HL-60/S4 treated with retinoic acid at 250 ng/mL for 4 days and 3 days (cell line): ENCODE results near the gene SCTR.

Experiments
- in situ Hi-C: fragments of 300-500 bp; cut with MboI; formaldehyde crosslinking; loops from 2 replicates; pipeline ENCODE4 v1.7.0; 2022; ENCODE audit warnings: low sequenced_read_pairs

SCTR gene

GRCh38 chr2:119523383-119523951 is 816 bp downstream of the SCTR start:
- in situ Hi-C loops, result no loop called here

GRCh38 chr2:119522671-119523070 is 1.6 kb downstream of the SCTR start:
- in situ Hi-C loops, result no loop called here

- in situ Hi-C loops, result no loop called here
These were observed 2.7 kb downstream of the SCTR start for GRCh38 chr2:119521433-119522050.

GRCh38 chr2:119520696-119521432 is 3.4 kb downstream of the SCTR start:
- in situ Hi-C loops, result no loop called here

GRCh38 chr2:119519057-119519408 is 5.2 kb downstream of the SCTR start:
- in situ Hi-C loops, result no loop called here

- in situ Hi-C loops, result no loop called here
These were observed 5.8 kb downstream of the SCTR start for GRCh38 chr2:119518401-119519056.

- in situ Hi-C loops, result no loop called here
These were observed 6.8 kb downstream of the SCTR start for GRCh38 chr2:119517433-119517832.

GRCh38 chr2:119516121-119516520 is 8.2 kb downstream of the SCTR start:
- in situ Hi-C loops, result no loop called here

- in situ Hi-C loops, result no loop called here
These were observed 10.5 kb downstream of the SCTR start for GRCh38 chr2:119513832-119514231.

- in situ Hi-C loops, result no loop called here
These were observed 11.3 kb downstream of the SCTR start for GRCh38 chr2:119512946-119513345.

GRCh38 chr2:119511989-119512388 is 12.3 kb downstream of the SCTR start:
- in situ Hi-C loops, result no loop called here

- in situ Hi-C loops, result no loop called here
These were observed 15.5 kb downstream of the SCTR start for GRCh38 chr2:119508756-119509155.

GRCh38 chr2:119496682-119497081 is 27.6 kb downstream of the SCTR start:
- in situ Hi-C loops, result no loop called here

- in situ Hi-C loops, result no loop called here
These were observed 28.3 kb downstream of the SCTR start for GRCh38 chr2:119495948-119496347.

GRCh38 chr2:119494163-119494790 is 30.0 kb downstream of the SCTR start:
- in situ Hi-C loops, result no loop called here

- in situ Hi-C loops, result no loop called here
These were observed 32.3 kb downstream of the SCTR start for GRCh38 chr2:119491776-119492525.

- in situ Hi-C loops, result no loop called here
These were observed 33.6 kb downstream of the SCTR start for GRCh38 chr2:119490653-119491195.

- in situ Hi-C loops, result no loop called here
These were observed 34.2 kb downstream of the SCTR start for GRCh38 chr2:119490106-119490505.

GRCh38 chr2:119489232-119489952 is 34.9 kb downstream of the SCTR start:
- in situ Hi-C loops, result no loop called here
